ENCODE measurements around the gene IFITM2.
"Not testable (repeated sequence)": the region's sequence is repeated elsewhere in the genome, so short reads cannot be mapped to it uniquely, and the experiment has no call there.

The IFITM2 gene

DNA sequence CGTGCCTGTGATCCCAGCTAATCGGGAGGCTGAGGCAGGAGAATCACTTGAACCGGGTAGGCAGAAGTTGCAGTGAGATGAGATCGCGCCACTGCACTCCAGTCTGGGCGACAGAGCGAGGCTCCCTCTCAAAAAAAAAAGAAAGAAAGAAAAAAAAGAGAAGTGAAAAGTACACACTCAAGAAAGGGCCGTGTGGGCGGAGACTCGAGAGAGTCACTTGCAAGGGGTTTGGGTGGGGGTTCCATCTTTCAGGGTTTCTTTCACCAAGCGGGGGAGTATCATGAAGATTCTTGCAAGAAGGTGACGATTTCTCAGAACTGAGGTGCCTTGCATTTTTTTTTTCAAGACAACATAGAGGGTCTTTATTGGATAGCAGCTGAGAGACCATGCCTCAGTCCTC, 4.3 kb upstream of the IFITM2 start:
- DNase-seq (ENCODE audit: insufficient read length, low spot score): no peak
- FAIRE-seq: no peak
- TF ChIP-seq POLR2A (IDR thresholded peaks at IDR 0.05; ENCODE audit: low read depth, low read length): no peak

DNA sequence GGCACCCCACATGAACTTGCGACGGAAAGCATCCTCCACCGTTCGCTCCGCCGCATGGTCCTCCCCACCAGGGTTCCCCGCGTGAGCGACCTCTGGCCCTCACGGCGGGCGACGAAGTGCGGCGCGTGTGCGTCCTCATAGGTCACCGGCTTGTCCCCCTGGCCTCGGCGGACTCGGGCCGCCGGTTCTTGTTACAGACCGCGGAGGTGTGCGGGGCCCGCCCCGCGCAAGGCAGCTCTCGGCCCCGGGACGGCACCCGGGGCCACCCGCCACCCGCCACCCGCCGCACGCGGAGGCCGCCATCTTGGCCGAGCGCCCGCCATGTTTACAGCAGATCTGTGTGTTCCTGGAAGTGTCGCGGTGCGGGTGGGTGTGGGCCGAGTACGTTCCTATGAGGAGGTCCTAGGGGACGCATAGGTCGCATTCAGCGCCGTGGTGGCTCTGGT, 3.5 kb upstream of the IFITM2 start:
- FAIRE-seq: no peak
- DNase-seq (ENCODE audit: insufficient read length, low spot score): no peak
- no peak for TF ChIP-seq POLR2A (IDR thresholded peaks at IDR 0.05; ENCODE audit: low read depth, low read length)

- DNase-seq (ENCODE audit: insufficient read length, low spot score): peak; percentile 97
- no peak for FAIRE-seq
- TF ChIP-seq POLR2A (IDR thresholded peaks at IDR 0.05; ENCODE audit: low read depth, low read length): no peak
Observed at GRCh38 chr11:304915-305843, 2.4 kb upstream of the IFITM2 start.

GRCh38 chr11:305844-306211, 1.8 kb upstream of the IFITM2 start:
- FAIRE-seq (no peak), DNase-seq (ENCODE audit: insufficient read length, low spot score) (no peak)
- no peak for TF ChIP-seq POLR2A (IDR thresholded peaks at IDR 0.05; ENCODE audit: low read depth, low read length)

GRCh38 chr11:306645-307371, 808 bp upstream of the IFITM2 start:
- TF ChIP-seq POLR2A (IDR thresholded peaks at IDR 0.05; ENCODE audit: low read depth, low read length): no peak
- DNase-seq (ENCODE audit: insufficient read length, low spot score): no peak
- no peak for FAIRE-seq

- not testable (repeated sequence) for DNase-seq (ENCODE audit: insufficient read length, low spot score); FAIRE-seq
Observed at GRCh38 chr11:308740-309665, 1.4 kb downstream of the IFITM2 start.

DNA sequence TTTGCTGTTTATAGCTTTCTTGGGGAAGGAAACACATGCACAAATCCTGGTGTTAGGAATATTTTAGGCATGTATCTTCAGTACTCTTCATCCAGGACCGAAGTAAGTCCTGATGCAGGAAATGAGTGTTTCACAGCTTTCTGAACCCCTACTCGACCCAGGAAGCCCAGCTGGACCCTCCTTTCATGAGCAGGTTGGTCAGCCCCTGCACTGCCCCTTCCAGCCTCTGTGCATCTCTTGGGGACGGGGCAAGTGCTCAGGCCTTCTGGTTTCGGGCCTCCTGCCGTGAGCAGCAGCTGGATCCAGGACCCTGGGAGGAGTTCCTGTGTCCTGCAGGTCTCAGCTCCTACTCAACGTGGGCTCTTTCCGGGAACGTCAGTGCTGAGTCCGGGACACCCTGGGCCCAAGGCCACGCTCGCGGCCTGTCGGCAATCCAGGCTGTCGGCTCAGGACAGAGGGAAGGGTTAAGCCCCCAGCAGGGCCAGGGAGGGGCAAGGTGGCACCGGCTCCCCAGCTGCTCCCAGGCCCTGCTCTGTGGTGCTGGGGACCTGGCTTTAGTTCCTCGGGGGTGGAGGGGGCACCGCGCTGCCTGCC, 2.5 kb downstream of the IFITM2 start:
- FAIRE-seq; DNase-seq (ENCODE audit: insufficient read length, low spot score): not testable (repeated sequence)

GRCh38 chr11:311013-311748, 3.6 kb downstream of the IFITM2 start:
- FAIRE-seq; DNase-seq (ENCODE audit: insufficient read length, low spot score): not testable (repeated sequence)

GRCh38 chr11:312092-312816, 4.6 kb downstream of the IFITM2 start:
- FAIRE-seq (no peak), DNase-seq (ENCODE audit: insufficient read length, low spot score) (no peak)
- no peak for TF ChIP-seq POLR2A (IDR thresholded peaks at IDR 0.05; ENCODE audit: low read depth, low read length)

GRCh38 chr11:313304-313786, 5.7 kb downstream of the IFITM2 start:
- TF ChIP-seq POLR2A (IDR thresholded peaks at IDR 0.05; ENCODE audit: low read depth, low read length): no peak
- FAIRE-seq: no peak

GRCh38 chr11:313787-314553, 6.4 kb downstream of the IFITM2 start, which contains the start of gene IFITM1:
Gene IFITM1, plus strand, starts transcription at chr11:314040. Its CDS starts 131 bp downstream, at chr11:314171.
- FAIRE-seq (no peak), DNase-seq (ENCODE audit: insufficient read length, low spot score) (no peak)
- no peak for TF ChIP-seq POLR2A (IDR thresholded peaks at IDR 0.05; ENCODE audit: low read depth, low read length)

More at GRCh38 chr11:313304-313786, 5.7 kb downstream of the IFITM2 start:
- no peak for DNase-seq (ENCODE audit: insufficient read length, low spot score)

DNA sequence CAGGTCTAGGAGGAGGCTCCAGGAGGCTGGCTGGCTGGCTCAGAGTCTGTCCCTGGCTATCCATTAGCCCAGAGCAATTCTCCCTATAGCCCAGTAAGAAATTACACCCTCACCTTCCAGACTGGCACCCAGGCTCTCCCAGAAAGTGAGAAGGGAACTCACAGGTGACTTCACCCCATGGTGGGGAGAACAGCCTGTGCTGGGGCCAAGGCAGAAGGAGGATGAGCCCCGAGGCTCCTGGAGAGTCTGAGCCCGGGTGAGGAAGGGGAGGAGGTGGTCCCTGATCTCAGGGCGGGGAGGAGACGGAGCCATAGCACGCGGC, 6.9 kb downstream of the IFITM2 start:
- DNase-seq (ENCODE audit: insufficient read length, low spot score); FAIRE-seq: not testable (repeated sequence)

Data from H54 (cell line).